Osteocyte (in vitro differentiated cells): ENCODE data around the gene GPR142. TPM values are rescaled to one million over a fixed set of nuclear protein-coding genes. Genes with fewer than 3 reads are reported as not detected.

Source experiments
- DNase-seq: peaks from one replicate; pipeline ENCODE4 v3.0.0; 2021; ENCODE audit warnings: mixed read lengths; ENCODE audit not compliant: unreplicated experiment; ENCODE audit errors: extremely low spot score
- H3K27ac Mint-ChIP-seq: one replicate; pipeline ENCODE4 v1.8.0; 2021; ENCODE audit warnings: mild to moderate bottlenecking, mixed read lengths; ENCODE audit not compliant: unreplicated experiment
- H3K27me3 Mint-ChIP-seq: one replicate; pipeline ENCODE4 v1.8.0; 2021; ENCODE audit warnings: mixed read lengths; ENCODE audit not compliant: unreplicated experiment
- H3K36me3 Mint-ChIP-seq: one replicate; pipeline ENCODE4 v1.8.0; 2021; ENCODE audit warnings: mixed read lengths; ENCODE audit not compliant: unreplicated experiment
- H3K4me1 Mint-ChIP-seq: one replicate; pipeline ENCODE4 v1.8.0; 2021; ENCODE audit warnings: mixed read lengths; ENCODE audit not compliant: unreplicated experiment
- H3K4me3 Mint-ChIP-seq: one replicate; pipeline ENCODE4 v1.8.0; 2021; ENCODE audit warnings: mild to moderate bottlenecking, moderate library complexity, mixed read lengths; ENCODE audit not compliant: unreplicated experiment
- H3K9me3 Mint-ChIP-seq: one replicate; pipeline ENCODE4 v1.8.0; 2021; ENCODE audit warnings: mixed read lengths; ENCODE audit not compliant: unreplicated experiment
- CTCF ChIP-seq: fragments of 200-600 bp; sonication (generic); IDR thresholded peaks from 2 replicates; pipeline ENCODE4 v1.5.0; 2021; ENCODE audit warnings: antibody characterized with exemption, mild to moderate bottlenecking, moderate library complexity
- total RNA-seq: library from RNA; stranded (reverse); gene quantifications from 2 replicates; pipeline ENCODE4 v1.2.1, GENCODE V29; 2021

Gene GPR142
- total RNA-seq, 1 donor from 2014 or later = not detected

DNA sequence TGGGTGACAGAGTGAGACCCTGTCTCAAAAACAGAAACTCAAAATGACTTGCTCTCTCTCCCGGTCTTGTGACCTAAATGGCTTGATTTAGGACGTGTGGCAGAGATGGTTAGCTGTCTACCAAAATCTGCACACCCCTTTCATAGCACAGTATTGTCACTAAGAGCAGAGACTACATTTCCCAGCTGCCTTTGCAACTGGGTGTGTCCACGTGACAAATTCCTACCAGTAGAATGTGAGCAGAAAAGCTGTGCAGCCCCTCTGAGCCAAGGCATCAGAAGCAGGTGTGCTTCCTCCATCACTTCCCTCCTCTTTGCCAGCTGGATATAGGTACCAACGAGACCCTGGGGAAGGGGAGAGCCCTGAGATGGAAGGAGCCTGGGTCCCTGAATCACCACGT lies 25.5 kb downstream of the GPR142 start:
- no peaks in the 10 kb centered on the region for H3K9me3 Mint-ChIP-seq
- peaks cover 10% of the 10 kb centered on the region for H3K27me3 Mint-ChIP-seq
- H3K36me3 Mint-ChIP-seq = no peaks in the 10 kb centered on the region
- no peak overlapping the region for H3K4me3 Mint-ChIP-seq
- DNase-seq = no peak
- no peak for TF ChIP-seq CTCF
- H3K27ac Mint-ChIP-seq = no peak overlapping the region
- peaks cover 14% of the 10 kb centered on the region for H3K4me1 Mint-ChIP-seq

GRCh38 chr17:74393346-74393942 lies 26.1 kb downstream of the GPR142 start:
- no peak overlapping the region for H3K27ac Mint-ChIP-seq
- H3K36me3 Mint-ChIP-seq = no peaks in the 10 kb centered on the region
- peaks cover 14% of the 10 kb centered on the region for H3K4me1 Mint-ChIP-seq
- H3K4me3 Mint-ChIP-seq = no peak overlapping the region
- H3K9me3 Mint-ChIP-seq = no peaks in the 10 kb centered on the region
- H3K27me3 Mint-ChIP-seq = peaks cover 10% of the 10 kb centered on the region
- no peak for TF ChIP-seq CTCF
- no peak for DNase-seq

GRCh38 chr17:74394275-74394950 lies 27.1 kb downstream of the GPR142 start:
- Mint-ChIP-seq H3K4me1 (peaks cover 14% of the 10 kb centered on the region), H3K27me3 (peaks cover 10% of the 10 kb centered on the region), H3K4me3 (no peak overlapping the region), H3K36me3 (no peaks in the 10 kb centered on the region), H3K27ac (no peak overlapping the region), H3K9me3 (no peaks in the 10 kb centered on the region)
- no peak for DNase-seq
- no peak for TF ChIP-seq CTCF

GRCh38 chr17:74394977-74395376 lies 27.7 kb downstream of the GPR142 start:
- H3K27me3 Mint-ChIP-seq = peaks cover 10% of the 10 kb centered on the region
- DNase-seq = no peak

More at GRCh38 chr17:74394977-74395376, 27.7 kb downstream of the GPR142 start:
- Mint-ChIP-seq H3K9me3 (no peaks in the 10 kb centered on the region), H3K4me1 (peaks cover 14% of the 10 kb centered on the region), H3K27ac (no peak overlapping the region), H3K4me3 (no peak overlapping the region), H3K36me3 (no peaks in the 10 kb centered on the region)
- no peak for TF ChIP-seq CTCF
